GM12891 (cell line): Measurements from ENCODE around the gene MAPK14.

Experiments used
- DNase-seq: peaks from one replicate; pipeline ENCODE4 v3.0.0; 2011; ENCODE audit warnings: low spot score; ENCODE audit not compliant: insufficient read length
- FAIRE-seq: peaks from 2 replicates; lab custom pipeline; 2011; peaks lifted over from hg19 to GRCh38; lab: Jason Lieb, UNC
- PAX5 ChIP-seq: IDR thresholded peaks from 2 replicates; pipeline ENCODE4 v1.6.1; 2011; ENCODE audit warnings: low read length, moderate library complexity, mild to moderate bottlenecking; ENCODE audit not compliant: insufficient read depth, severe bottlenecking
- POLR2A ChIP-seq: IDR thresholded peaks from 2 replicates; pipeline ENCODE4 v1.6.1; 2011; ENCODE audit warnings: low read depth, low read length, control low read depth
- POLR2AphosphoS5 ChIP-seq: IDR thresholded peaks from 2 replicates; pipeline ENCODE4 v1.6.1; 2011; ENCODE audit warnings: low read depth, low read length, control low read depth
- POU2F2 ChIP-seq: IDR thresholded peaks from 2 replicates; pipeline ENCODE4 v1.6.1; 2011; ENCODE audit warnings: low read depth, mild to moderate bottlenecking, control low read depth, low read length, moderate library complexity
- SPI1 ChIP-seq: IDR thresholded peaks from 2 replicates; pipeline ENCODE4 v1.6.1; 2011; ENCODE audit warnings: low read depth, low read length, control low read depth
- TAF1 ChIP-seq: IDR thresholded peaks from 2 replicates; pipeline ENCODE4 v1.6.1; 2011; ENCODE audit warnings: low read depth, low read length, control low read depth

The MAPK14 gene

GRCh38 chr6:36139991-36140710, 112.5 kb downstream of the MAPK14 start:
- DNase-seq (no peak), FAIRE-seq (no peak)
- TF ChIP-seq POU2F2 (no peak), TAF1 (no peak), POLR2AphosphoS5 (no peak), SPI1 (no peak), PAX5 (no peak), POLR2A (no peak)

- no peak for FAIRE-seq
- no peak for TF ChIP-seq POLR2A
- no peak for TF ChIP-seq POLR2AphosphoS5
- no peak for TF ChIP-seq SPI1
- TF ChIP-seq POU2F2: no peak
- no peak for TF ChIP-seq TAF1
- TF ChIP-seq PAX5: no peak
- DNase-seq: no peak
Observed at GRCh38 chr6:36141091-36141490, 113.5 kb downstream of the MAPK14 start.

DNA sequence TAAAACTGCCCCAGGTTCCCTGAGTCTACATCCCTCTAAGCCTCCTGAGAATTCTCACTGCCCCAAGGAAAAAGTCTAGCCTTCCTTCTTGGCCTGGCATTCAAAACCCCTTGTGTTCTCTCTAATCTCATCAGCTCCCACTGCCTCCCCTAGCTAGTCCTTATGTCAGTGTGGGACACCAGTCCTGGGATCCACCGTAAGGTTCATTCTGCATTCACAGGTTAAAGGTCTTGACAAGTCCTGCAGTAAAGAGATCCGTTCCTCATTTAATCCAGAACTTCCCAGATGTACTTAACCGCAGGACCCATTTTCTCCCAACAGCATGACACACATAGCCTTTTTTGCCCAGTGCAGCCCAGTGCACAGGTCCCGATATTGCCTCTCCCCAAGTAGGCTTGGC, 114.4 kb downstream of the MAPK14 start:
- no peak for TF ChIP-seq POLR2AphosphoS5
- TF ChIP-seq POLR2A: no peak
- no peak for TF ChIP-seq TAF1
- no peak for TF ChIP-seq SPI1
- TF ChIP-seq PAX5: no peak
- TF ChIP-seq POU2F2: no peak
- DNase-seq (no peak), FAIRE-seq (no peak)

DNA sequence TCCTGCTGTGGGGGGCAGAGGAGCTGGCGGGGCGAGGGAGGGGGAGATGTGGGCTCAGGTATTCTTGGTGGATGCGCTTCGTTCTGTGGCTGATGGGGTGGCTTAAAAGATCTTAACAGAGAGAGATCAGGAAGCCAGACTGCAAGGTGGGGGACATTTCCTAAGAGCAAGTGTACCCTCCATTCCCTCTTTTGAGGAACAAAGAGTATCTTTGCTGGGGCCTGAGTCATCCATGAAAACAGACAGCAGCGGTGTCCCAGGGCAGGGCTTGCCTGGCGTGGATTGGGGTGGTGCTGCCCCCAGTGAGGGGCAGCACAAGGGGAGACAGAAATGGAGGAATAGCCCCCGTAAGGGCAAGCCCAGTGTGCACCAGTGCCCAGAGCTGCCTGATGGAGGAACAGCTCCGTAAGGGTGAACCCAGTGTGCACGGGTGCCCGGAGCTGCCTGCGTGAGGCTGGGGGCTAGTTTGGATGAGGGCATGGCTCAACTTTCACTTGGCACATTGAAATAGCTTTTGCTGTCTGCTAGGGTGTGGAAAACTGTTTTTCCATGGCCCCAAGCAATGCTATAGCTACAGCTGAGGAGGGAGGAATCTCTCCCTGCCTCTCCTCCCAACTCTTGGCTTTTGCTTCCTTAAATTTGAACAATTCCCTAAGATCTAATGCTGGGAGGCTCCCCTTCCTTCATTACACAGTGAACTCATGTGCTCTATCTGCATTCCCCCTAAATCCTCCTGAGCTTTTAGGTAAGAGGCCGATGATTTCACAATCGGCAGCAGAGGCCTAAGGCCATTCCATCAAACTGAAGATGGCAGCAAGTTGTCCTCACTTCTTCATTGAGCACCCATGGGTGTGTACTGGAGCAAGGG, 115.6 kb downstream of the MAPK14 start:
- TF ChIP-seq POU2F2 (no peak), POLR2AphosphoS5 (no peak), PAX5 (no peak), TAF1 (no peak), SPI1 (no peak), POLR2A (no peak)
- FAIRE-seq: no peak
- DNase-seq: no peak

- DNase-seq (no peak), FAIRE-seq (no peak)
- TF ChIP-seq POLR2AphosphoS5: no peak
- no peak for TF ChIP-seq TAF1
- TF ChIP-seq POLR2A: no peak
Observed at GRCh38 chr6:36145495-36145894, 117.9 kb downstream of the MAPK14 start.

- DNase-seq (no peak), FAIRE-seq (no peak)
- TF ChIP-seq PAX5: no peak
- TF ChIP-seq POU2F2: no peak
- TF ChIP-seq TAF1: no peak
- no peak for TF ChIP-seq SPI1
- TF ChIP-seq POLR2AphosphoS5: no peak
- no peak for TF ChIP-seq POLR2A
Observed at GRCh38 chr6:36147294-36147693, 119.7 kb downstream of the MAPK14 start.

GRCh38 chr6:36149476-36149875, 121.9 kb downstream of the MAPK14 start:
- DNase-seq (no peak), FAIRE-seq (no peak)
- TF ChIP-seq POLR2AphosphoS5 (no peak), POLR2A (no peak), POU2F2 (no peak), TAF1 (no peak), PAX5 (no peak), SPI1 (no peak)

DNA sequence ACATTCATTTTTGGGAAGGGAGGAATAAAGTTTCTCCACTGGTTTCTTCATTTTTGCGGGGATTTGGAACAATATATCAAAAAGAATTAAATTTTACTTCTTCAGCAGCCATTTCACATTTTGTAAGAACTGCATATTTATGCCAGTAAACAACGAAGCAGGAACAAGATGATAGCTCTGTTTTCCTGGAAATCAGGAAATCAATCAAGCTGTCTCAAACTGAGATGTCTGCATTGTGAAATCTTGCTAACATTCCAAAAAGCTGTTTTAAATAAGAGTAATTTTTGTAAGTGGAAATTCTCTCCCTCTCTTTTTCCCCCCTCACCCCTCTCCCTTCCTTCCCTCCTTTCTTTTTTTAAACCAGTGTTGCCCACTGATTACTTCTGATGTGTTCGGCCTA, 122.7 kb downstream of the MAPK14 start:
- no peak for FAIRE-seq
- TF ChIP-seq POU2F2 (no peak), SPI1 (no peak), PAX5 (no peak), POLR2A (no peak), TAF1 (no peak), POLR2AphosphoS5 (no peak)
- DNase-seq: no peak

DNA sequence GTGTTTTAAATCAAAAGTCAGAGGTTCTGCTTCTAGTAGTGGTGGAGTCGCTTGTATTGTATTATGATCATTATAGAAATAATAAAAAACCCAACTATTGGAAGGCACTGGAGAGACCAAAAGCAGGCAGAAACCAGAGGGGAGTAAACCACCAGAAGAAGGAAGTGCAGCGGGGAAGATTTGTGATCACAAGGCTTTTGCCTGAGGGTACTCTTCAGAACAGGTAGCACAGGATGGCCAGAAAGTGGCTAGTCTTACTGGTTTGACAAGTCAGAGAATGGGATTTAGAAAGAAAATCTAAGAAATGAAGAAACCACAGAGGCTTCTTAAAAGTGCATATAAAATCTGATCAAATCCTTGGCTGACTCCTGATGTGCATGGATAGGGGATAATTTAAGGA, 126.7 kb downstream of the MAPK14 start:
- FAIRE-seq (no peak), DNase-seq (no peak)
- TF ChIP-seq TAF1: no peak
- no peak for TF ChIP-seq POLR2AphosphoS5
- no peak for TF ChIP-seq POU2F2
- no peak for TF ChIP-seq SPI1
- no peak for TF ChIP-seq PAX5
- no peak for TF ChIP-seq POLR2A

- TF ChIP-seq SPI1: no peak
- no peak for TF ChIP-seq TAF1
- no peak for TF ChIP-seq PAX5
- TF ChIP-seq POLR2AphosphoS5: no peak
- no peak for FAIRE-seq
Observed at GRCh38 chr6:36155662-36156061, 128.1 kb downstream of the MAPK14 start.

More at GRCh38 chr6:36155662-36156061, 128.1 kb downstream of the MAPK14 start:
- DNase-seq: no peak
